Uterus (tissue), 2 donors: ENCODE measurements around the gene DNAH8.

Source experiments
- POLR2A ChIP-seq, 2 donors: fragments of 450-650 bp; IDR thresholded peaks; one replicate each; pipeline ENCODE4 v1.6.1; 2016; ENCODE audit warnings: antibody characterized with exemption in 2 of 2, mild to moderate bottlenecking in 1 of 2, moderate library complexity in 1 of 2
- TF ChIP-seq, protein P1 (sequence below), 4 experiments: fragments of 200-600 bp in 2 of 4; fragments of 450-650 bp in 2 of 4; sonication (generic) in 2 of 4; IDR thresholded peaks; one replicate each; pipeline ENCODE4 v1.5.1; 2016 to 2019; ENCODE audit warnings: antibody characterized with exemption in 4 of 4, mild to moderate bottlenecking in 2 of 4, moderate library complexity in 1 of 4

DNA sequence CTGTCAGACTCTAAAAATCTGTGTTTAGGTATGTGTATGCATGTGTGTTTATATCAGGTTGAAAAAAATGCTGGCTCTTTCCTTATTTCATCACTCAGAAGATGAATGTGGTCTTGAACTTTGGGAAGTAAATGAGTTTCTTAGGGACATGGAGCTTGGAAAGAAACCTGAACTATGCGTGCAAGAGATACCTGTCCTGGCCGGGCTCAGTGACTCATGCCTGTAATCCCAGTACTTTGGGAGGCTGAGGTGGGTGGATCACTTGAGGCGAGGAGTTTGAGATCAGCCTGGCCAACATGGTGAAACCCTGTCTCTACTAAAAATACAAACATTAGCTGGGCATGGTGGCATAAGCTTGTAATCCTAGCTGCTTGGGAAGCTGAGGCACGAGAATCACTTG, 329.1 kb downstream of the DNAH8 start:
- TF ChIP-seq, protein P1, sequence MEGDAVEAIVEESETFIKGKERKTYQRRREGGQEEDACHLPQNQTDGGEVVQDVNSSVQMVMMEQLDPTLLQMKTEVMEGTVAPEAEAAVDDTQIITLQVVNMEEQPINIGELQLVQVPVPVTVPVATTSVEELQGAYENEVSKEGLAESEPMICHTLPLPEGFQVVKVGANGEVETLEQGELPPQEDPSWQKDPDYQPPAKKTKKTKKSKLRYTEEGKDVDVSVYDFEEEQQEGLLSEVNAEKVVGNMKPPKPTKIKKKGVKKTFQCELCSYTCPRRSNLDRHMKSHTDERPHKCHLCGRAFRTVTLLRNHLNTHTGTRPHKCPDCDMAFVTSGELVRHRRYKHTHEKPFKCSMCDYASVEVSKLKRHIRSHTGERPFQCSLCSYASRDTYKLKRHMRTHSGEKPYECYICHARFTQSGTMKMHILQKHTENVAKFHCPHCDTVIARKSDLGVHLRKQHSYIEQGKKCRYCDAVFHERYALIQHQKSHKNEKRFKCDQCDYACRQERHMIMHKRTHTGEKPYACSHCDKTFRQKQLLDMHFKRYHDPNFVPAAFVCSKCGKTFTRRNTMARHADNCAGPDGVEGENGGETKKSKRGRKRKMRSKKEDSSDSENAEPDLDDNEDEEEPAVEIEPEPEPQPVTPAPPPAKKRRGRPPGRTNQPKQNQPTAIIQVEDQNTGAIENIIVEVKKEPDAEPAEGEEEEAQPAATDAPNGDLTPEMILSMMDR (IDR thresholded peaks at IDR 0.05) = no peak
- no peak for TF ChIP-seq POLR2A (IDR thresholded peaks at IDR 0.05)
